Measurements from ENCODE around the gene FIZ1.

GRCh38 chr19:55646889-55647731 is 47.8 kb upstream of the FIZ1 start:
- TF ChIP-seq CTCF (conservative IDR thresholded peaks at IDR 0.05; ENCODE audit: low read length) = no peak
- TF ChIP-seq EZH2phosphoT487 (IDR thresholded peaks at IDR 0.05; ENCODE audit: borderline replicate concordance) = no peak

Measured in Loucy (cell line).